GM21576 (cell line): Measurements from ENCODE around the gene NEXN.

Experiments used
- ATAC-seq: cut with Tn5 transposase; IDR thresholded peaks from one replicate; pipeline ENCODE4 v1.9.1; 2021; ENCODE audit warnings: mild to moderate bottlenecking, moderate library complexity; ENCODE audit not compliant: unreplicated experiment

NEXN gene

DNA sequence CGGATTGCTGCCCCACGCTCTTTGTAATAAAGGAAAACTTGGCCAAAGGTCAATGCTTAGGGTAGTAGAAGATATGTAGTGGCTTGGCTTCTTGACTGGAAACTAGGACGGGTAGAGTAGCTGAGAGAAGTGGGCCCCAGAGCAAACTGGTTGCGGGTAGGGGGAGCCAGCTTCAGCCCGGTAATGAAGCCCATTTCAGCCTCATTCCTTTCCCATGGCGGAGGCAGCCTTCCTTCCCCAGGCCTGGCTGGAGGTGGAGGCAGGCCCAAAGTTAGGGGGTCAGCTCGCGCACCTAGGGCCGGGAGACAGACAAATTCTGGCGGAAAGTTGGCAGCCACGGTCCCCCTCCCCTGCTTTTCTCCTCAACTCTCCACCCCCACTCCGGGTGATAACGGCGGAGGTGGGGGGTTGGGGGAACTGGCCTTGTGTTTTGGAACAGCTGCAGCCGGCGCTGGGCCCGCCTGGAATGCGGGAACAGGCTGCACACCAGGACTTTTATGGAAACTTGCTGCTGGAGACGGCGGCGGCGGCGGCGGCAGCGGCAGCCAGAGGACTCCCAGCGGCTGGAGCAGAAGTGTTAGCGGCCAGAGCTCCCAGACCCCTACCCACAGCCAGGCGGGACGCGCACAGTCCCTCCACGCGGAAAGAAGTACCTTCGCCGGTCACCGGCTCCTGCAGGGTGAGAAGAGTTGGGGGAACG, at the start of gene NEXN:
NEXN (plus strand) TSS at position 544 of the 700 bp plus-strand sequence. CDS start 27,483 bp downstream, outside the sequence.
- ATAC-seq, result peak; percentile 39

- no peak for ATAC-seq
Observed at GRCh38 chr1:77841574-77841973, 46.9 kb upstream of the NEXN start.

GRCh38 chr1:77845951-77846350, 42.5 kb upstream of the NEXN start:
- ATAC-seq, result no peak

DNA sequence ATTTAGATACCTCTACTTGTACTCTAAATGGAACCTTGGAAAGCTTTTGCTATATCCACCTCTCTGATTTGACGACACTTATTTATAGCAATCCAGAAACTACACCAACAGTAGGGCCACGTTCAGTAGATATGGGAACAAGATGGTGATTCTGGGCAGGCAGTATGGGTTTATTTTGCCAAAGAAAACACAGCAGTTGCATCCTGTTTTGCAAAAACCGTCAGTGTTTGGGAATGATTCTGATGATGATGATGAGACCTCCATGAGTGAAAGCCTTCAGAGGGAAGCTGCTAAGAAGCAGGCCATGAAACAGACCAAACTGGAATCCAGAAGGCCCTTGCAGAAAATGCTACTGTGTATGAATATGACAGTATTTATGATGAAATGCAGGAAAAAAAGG, 41.5 kb upstream of the NEXN start:
- no peak for ATAC-seq

- no peak for ATAC-seq
Observed at GRCh38 chr1:77847621-77848080, 40.8 kb upstream of the NEXN start.

DNA sequence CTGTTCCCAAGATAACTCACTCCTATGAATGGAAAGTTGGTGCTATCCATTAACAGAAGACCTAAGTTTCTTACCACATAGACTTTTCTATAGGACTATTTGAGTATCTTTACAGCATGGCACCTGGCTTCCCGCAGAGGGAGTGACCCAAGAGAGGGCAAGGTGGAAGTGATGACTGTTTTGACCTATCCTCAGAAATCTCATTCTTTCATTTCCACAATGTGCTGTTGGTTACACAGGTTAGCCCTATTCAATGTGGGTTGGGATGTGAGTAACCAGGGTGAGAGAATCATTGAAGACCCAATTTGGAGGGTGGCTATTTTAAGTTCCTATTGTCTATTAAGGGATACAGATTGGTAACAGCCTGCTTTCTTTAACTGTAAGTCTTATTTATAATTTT, 38.3 kb upstream of the NEXN start:
- no peak for ATAC-seq

GRCh38 chr1:77857552-77857951, 30.9 kb upstream of the NEXN start:
- ATAC-seq, result no peak

DNA sequence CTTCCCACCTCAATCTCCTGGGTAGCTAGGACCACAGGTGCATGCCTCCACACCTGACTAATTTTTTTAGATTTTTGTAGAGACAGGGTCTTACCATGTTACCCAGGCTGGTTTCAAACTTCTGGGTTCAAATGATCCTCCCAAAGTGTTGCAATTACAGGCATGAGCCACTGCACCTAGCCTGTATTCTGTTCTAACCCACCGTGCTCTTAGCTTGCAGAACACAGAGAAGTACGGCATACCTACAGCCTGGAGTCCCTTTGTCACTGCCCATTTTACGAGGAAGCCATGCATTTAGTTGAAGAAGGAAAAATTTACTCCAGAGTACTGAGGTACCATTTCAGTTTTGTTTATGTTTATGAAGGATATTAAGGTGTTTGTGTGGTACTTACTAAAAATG, 29.7 kb upstream of the NEXN start:
- ATAC-seq, result no peak

GRCh38 chr1:77859248-77859647, 29.2 kb upstream of the NEXN start:
- no peak for ATAC-seq

DNA sequence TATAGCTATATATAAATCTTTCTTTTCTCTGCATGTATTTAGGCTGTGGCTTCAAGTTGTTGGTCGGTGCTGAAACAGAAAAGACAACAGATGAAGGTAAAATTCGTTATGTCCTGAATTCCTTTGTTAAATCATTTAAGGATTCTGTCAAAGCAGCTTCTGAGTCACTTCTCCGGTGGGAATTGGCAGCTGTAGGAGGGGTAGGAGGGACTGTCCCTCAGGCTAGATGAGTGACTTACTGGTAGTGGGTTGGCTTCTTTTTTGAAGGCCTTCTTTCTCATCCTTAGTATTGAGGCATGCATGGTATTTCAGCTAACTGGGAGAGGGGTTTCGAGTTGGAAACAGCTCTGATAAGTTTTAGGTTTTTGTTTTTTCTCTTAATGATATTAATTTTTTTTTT, 22.1 kb upstream of the NEXN start:
- no peak for ATAC-seq

DNA sequence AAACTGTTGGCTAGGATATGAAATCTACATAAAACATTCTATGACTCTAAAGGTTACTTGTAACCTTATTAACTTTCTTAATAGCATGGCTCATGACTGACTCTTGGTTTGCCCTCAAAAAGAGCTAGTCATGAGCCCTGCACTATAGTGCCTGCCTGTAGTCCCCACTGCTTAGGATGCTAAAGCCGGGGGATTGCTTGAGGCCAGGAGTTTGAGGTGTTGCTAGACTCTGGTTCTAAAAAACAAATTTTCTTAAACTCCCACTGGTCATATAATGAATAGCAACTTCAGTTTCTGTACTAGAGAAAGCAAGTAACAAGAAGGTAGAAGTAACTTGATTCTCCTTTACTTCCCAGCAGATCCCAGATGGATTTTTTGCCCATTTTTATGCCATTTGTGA, 15.8 kb upstream of the NEXN start:
- no peak for ATAC-seq

GRCh38 chr1:77873461-77873860, 15.0 kb upstream of the NEXN start:
- ATAC-seq, result no peak

- ATAC-seq, result no peak
Observed at GRCh38 chr1:77874804-77875445, 13.5 kb upstream of the NEXN start.

- no peak for ATAC-seq
Observed at GRCh38 chr1:77876884-77877283, 11.5 kb upstream of the NEXN start.

- no peak for ATAC-seq
Observed at GRCh38 chr1:77881061-77881460, 7.4 kb upstream of the NEXN start.

DNA sequence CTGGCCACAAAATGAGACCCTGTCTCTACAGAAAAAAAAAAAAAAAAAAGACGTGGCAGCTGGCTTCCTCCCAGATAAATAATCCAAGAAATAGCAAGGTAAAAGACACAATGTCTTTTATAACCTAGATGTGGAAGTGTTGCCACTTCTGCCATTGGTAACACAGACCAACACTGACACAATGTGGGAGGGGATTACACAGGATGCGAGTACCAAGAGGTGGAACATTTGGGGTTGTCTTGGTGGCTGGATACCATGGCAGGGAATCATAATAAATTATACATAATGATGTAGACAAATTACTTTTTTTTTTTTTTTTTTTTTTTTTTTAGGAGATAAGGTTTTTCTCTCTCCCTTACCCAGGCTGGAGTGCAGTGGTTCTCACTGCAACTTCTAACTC, 6.0 kb upstream of the NEXN start:
- ATAC-seq, result no peak

GRCh38 chr1:77888781-77889642, 588 bp downstream of the NEXN start:
- peak; percentile 65 for ATAC-seq

- ATAC-seq, result no peak
Observed at GRCh38 chr1:77889671-77890070, 1.2 kb downstream of the NEXN start.

GRCh38 chr1:77891200-77891599, 2.8 kb downstream of the NEXN start:
- no peak for ATAC-seq

GRCh38 chr1:77899647-77900320, 11.4 kb downstream of the NEXN start:
- no peak for ATAC-seq

DNA sequence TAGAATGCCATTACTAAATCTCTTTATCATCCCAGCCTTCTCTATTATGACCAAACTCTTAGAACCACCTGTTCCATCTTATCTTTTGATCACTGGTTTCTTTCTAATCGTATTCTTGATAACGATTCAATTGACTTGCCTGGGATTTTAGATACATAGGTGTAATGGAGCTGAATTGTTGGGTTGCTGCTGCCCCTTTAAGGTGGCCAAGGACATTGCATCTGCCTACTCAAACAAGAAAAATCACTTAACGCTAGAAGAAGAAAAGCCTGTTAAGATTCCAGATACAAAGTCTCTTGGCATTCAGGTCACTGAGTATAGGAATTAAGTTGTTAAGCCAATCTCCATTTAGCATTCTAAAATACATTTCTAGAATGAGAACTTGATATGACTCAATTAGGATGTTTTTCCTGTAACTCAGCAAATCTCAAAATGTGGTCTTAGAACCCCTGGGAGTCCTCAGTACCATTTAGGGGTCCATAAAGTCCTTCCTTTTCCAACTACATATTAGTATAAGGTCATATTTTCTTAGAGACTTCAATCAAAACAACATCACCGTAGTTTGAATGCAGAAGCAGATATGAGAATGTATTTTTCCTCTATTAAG, 12.4 kb downstream of the NEXN start:
- no peak for ATAC-seq
